SK-N-SH (cell line): ENCODE data around the gene ZC3HAV1L. TPM values are rescaled to one million over a fixed set of nuclear protein-coding genes. Genes with fewer than 3 reads are reported as not detected.

ENCODE experiments used
- CTCF ChIA-PET: fragments of 300-600, 350-600 bp; formaldehyde crosslinking; extraction: SDS; loops from one replicate; lab custom pipeline; 2021; lab: Yijun Ruan, JAX
- POLR2A ChIA-PET: fragments of 350-600 bp; sonication (Branson Sonifier 250); formaldehyde crosslinking; extraction: SDS; loops from one replicate; lab custom pipeline; 2020; ENCODE audit warnings: antibody characterized with exemption, inconsistent platforms; lab: Yijun Ruan, JAX
- DNase-seq: peaks from one replicate; pipeline ENCODE4 v3.0.0; 2012
- H2AFZ ChIP-seq: fragments of 200-600 bp; sonication (generic); 2 replicates; pipeline ENCODE4 v1.8.1; 2016; ENCODE audit warnings: antibody characterized with exemption, mild to moderate bottlenecking, low read depth
- H3F3A ChIP-seq: fragments of 200-600 bp; sonication (generic); replicated peaks from 2 replicates; pipeline ENCODE3; 2016; ENCODE audit warnings: antibody characterized with exemption, mild to moderate bottlenecking; ENCODE audit not compliant: insufficient read depth
- H3K27ac ChIP-seq, 2 experiments: fragments of 200-500 bp in 1 of 2; fragments of 200-600 bp in 1 of 2; sonication (Bioruptor generic) in 1 of 2; sonication (generic), shearing (Covaris generic) in 1 of 2; 2 replicates each; pipeline versions ENCODE4 v1.5.1 to v1.6.1; 2014 to 2016; ENCODE audit warnings: low read depth in 2 of 2, inconsistent platforms in 1 of 2, low read length in 1 of 2, mild to moderate bottlenecking in 1 of 2, mixed read lengths in 1 of 2
- H3K27me3 ChIP-seq: fragments of 200-600 bp; sonication (generic), shearing (Covaris generic); 2 replicates; pipeline ENCODE4 v1.6.1; 2016; ENCODE audit warnings: mixed run types; ENCODE audit not compliant: insufficient read depth
- H3K36me3 ChIP-seq, 2 experiments: fragments of 200-500 bp in 1 of 2; fragments of 200-600 bp in 1 of 2; sonication (Bioruptor generic) in 1 of 2; sonication (generic) in 1 of 2; replicated peaks in 1 of 2; 2 replicates each; pipeline versions ENCODE3 to v1.5.1; 2014 to 2016; ENCODE audit warnings: low read length in 1 of 2, mild to moderate bottlenecking in 1 of 2; ENCODE audit not compliant: insufficient read depth in 2 of 2, control insufficient read depth in 1 of 2
- H3K4me1 ChIP-seq, 2 experiments: fragments of 200-500 bp in 1 of 2; fragments of 200-600 bp in 1 of 2; sonication (Bioruptor generic) in 1 of 2; sonication (generic), shearing (Covaris generic) in 1 of 2; 2 replicates each; pipeline versions ENCODE4 v1.5.1 to v1.6.1; 2014 to 2016; ENCODE audit warnings: low read depth in 1 of 2, low read length in 1 of 2, mixed run types in 1 of 2; ENCODE audit not compliant: insufficient read depth in 2 of 2, control insufficient read depth in 1 of 2
- H3K4me2 ChIP-seq: fragments of 200-600 bp; sonication (generic), shearing (Covaris generic); 2 replicates; pipeline ENCODE4 v1.6.1; 2017; ENCODE audit warnings: mixed run types
- H3K4me3 ChIP-seq, 2 experiments: fragments of 200-500 bp in 1 of 2; fragments of 200-600 bp in 1 of 2; sonication (Bioruptor generic) in 1 of 2; sonication (generic), shearing (Covaris generic) in 1 of 2; 2 replicates each; pipeline versions ENCODE4 v1.5.1 to v1.8.1; 2014 to 2016; ENCODE audit warnings: low read depth in 2 of 2, inconsistent platforms in 1 of 2, low read length in 1 of 2, mild to moderate bottlenecking in 1 of 2, mixed read lengths in 1 of 2, moderate library complexity in 1 of 2
- H3K79me2 ChIP-seq: fragments of 200-600 bp; sonication (generic); 2 replicates; pipeline ENCODE4 v1.8.1; 2017; ENCODE audit warnings: mild to moderate bottlenecking; ENCODE audit not compliant: insufficient read depth
- H3K9ac ChIP-seq: fragments of 200-600 bp; sonication (generic); 2 replicates; pipeline ENCODE4 v1.6.1; 2017; ENCODE audit warnings: mixed run types
- H3K9me2 ChIP-seq: fragments of 200-600 bp; sonication (generic); 2 replicates; pipeline ENCODE4 v1.6.1; 2017; ENCODE audit warnings: mixed run types
- H3K9me3 ChIP-seq: fragments of 200-600 bp; sonication (generic); 2 replicates; pipeline ENCODE4 v1.6.1; 2017; ENCODE audit warnings: mixed run types, mild to moderate bottlenecking, moderate library complexity
- H4K20me1 ChIP-seq: fragments of 200-600 bp; sonication (generic); 2 replicates; pipeline ENCODE4 v1.6.1; 2017; ENCODE audit warnings: mild to moderate bottlenecking, mixed run types; ENCODE audit not compliant: insufficient read depth
- ELF1 ChIP-seq: IDR thresholded peaks from 2 replicates; pipeline ENCODE4 v1.4.0; 2012
- FOXJ3 ChIP-seq: sonication (generic); formaldehyde crosslinking; IDR thresholded peaks from 2 replicates; pipeline ENCODE4 v1.5.1; 2020; ENCODE audit warnings: mild to moderate bottlenecking, missing genetic modification reagents
- FOXM1 ChIP-seq: IDR thresholded peaks from 2 replicates; pipeline ENCODE4 v1.4.0; 2012; ENCODE audit warnings: low read depth, mild to moderate bottlenecking
- MEF2A ChIP-seq: IDR thresholded peaks from 2 replicates; pipeline ENCODE4 v1.4.0; 2012; ENCODE audit warnings: low read depth, borderline replicate concordance
- NFIC ChIP-seq: IDR thresholded peaks from 2 replicates; pipeline ENCODE4 v1.4.0; 2012; ENCODE audit warnings: borderline replicate concordance
- NRF1 ChIP-seq: IDR thresholded peaks from 2 replicates; pipeline ENCODE4 v1.6.1; 2012; ENCODE audit warnings: low read depth, mild to moderate bottlenecking, low read length
- RAD21 ChIP-seq: IDR thresholded peaks from 2 replicates; pipeline ENCODE4 v1.6.1; 2012; ENCODE audit warnings: mild to moderate bottlenecking, low read length
- RFX5 ChIP-seq: IDR thresholded peaks from 2 replicates; pipeline ENCODE4 v1.6.1; 2012; ENCODE audit warnings: mild to moderate bottlenecking, improper control_type of control experiment, low read length
- RXRA ChIP-seq: IDR thresholded peaks from 2 replicates; pipeline ENCODE4 v1.4.0; 2012; ENCODE audit warnings: low read depth, mild to moderate bottlenecking, borderline replicate concordance
- SIN3A ChIP-seq: IDR thresholded peaks from 2 replicates; pipeline ENCODE4 v1.6.1; 2012; ENCODE audit warnings: low read depth, mild to moderate bottlenecking, low read length, moderate library complexity, borderline replicate concordance
- SMC3 ChIP-seq: IDR thresholded peaks from 2 replicates; pipeline ENCODE4 v1.6.1; 2012; ENCODE audit warnings: low read depth, low read length, improper control_type of control experiment
- TAF1 ChIP-seq: IDR thresholded peaks from 2 replicates; pipeline ENCODE4 v1.6.1; 2012; ENCODE audit warnings: low read depth, mild to moderate bottlenecking, low read length, moderate library complexity, borderline replicate concordance
- TCF12 ChIP-seq: IDR thresholded peaks from 2 replicates; pipeline ENCODE4 v1.4.0; 2012
- WGBS: methylation state at CpG from one replicate; pipeline ENCODE4 v1.1.6; 2017; ENCODE audit warnings: low lambda C conversion rate; 5-methylcytosine and 5-hydroxymethylcytosine counted together
- polyA plus RNA-seq, 3 experiments: library from polyadenylated mRNA; depleted of rRNA; stranded (reverse); fragments of >200 nt; gene quantifications; 2 replicates each; pipeline ENCODE4 v1.2.3, GENCODE V29; 2012
- TF ChIP-seq, protein P1 (sequence below): IDR thresholded peaks from 2 replicates; pipeline ENCODE4 v1.4.0; 2012; ENCODE audit warnings: low read depth
- TF ChIP-seq, protein P2 (sequence below): fragments of 150-350 bp; IDR thresholded peaks from 2 replicates; pipeline ENCODE4 v1.6.1; 2016; ENCODE audit warnings: mild to moderate bottlenecking, low read depth, low read length
- TF ChIP-seq, protein P3 (sequence below): IDR thresholded peaks from 2 replicates; pipeline ENCODE4 v1.4.0; 2012; ENCODE audit warnings: low read depth, borderline replicate concordance
- TF ChIP-seq, protein P4 (sequence below): IDR thresholded peaks from 2 replicates; pipeline ENCODE4; 2012
- TF ChIP-seq, protein P5 (sequence below): IDR thresholded peaks from 2 replicates; pipeline ENCODE4 v1.4.0; 2012; ENCODE audit warnings: low read depth, borderline replicate concordance
- TF ChIP-seq, protein P6 (sequence below): IDR thresholded peaks from 2 replicates; pipeline ENCODE4 v1.6.1; 2012; ENCODE audit warnings: mild to moderate bottlenecking, low read depth, low read length, moderate library complexity

ZC3HAV1L gene
- polyA plus RNA-seq, 1 of the 3 experiments (the other 2 are of a cell fraction) = 9.7 TPM

DNA sequence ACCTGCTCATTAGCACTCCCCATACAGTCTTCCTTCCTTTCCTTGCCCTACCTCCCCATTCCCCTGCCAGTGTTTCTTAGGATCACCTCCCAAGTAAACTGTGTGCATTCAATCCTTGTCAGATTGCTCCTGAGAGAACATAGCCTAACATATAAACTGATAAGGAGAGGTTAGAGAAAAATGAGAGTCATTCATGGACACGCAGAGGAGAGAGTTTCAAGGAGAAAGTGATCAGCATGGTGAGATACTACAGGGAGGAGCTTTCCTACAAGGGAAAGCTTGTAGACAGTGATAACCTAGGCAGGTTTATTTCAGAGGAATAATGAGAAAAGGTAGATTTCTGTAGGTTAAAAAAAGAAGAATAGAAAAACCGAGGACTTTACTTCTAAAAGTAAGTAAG lies 2.8 kb upstream of the ZC3HAV1L start:
- no peaks in the 10 kb centered on the region for H3K9me3 ChIP-seq
- H3K9ac ChIP-seq = no peak overlapping the region
- TF ChIP-seq, protein P1, sequence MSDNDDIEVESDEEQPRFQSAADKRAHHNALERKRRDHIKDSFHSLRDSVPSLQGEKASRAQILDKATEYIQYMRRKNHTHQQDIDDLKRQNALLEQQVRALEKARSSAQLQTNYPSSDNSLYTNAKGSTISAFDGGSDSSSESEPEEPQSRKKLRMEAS = no peak
- TF ChIP-seq, protein P2, sequence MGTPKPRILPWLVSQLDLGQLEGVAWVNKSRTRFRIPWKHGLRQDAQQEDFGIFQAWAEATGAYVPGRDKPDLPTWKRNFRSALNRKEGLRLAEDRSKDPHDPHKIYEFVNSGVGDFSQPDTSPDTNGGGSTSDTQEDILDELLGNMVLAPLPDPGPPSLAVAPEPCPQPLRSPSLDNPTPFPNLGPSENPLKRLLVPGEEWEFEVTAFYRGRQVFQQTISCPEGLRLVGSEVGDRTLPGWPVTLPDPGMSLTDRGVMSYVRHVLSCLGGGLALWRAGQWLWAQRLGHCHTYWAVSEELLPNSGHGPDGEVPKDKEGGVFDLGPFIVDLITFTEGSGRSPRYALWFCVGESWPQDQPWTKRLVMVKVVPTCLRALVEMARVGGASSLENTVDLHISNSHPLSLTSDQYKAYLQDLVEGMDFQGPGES = no peak
- no peak for TF ChIP-seq TCF12
- no peak for TF ChIP-seq NFIC
- TF ChIP-seq, protein P3, sequence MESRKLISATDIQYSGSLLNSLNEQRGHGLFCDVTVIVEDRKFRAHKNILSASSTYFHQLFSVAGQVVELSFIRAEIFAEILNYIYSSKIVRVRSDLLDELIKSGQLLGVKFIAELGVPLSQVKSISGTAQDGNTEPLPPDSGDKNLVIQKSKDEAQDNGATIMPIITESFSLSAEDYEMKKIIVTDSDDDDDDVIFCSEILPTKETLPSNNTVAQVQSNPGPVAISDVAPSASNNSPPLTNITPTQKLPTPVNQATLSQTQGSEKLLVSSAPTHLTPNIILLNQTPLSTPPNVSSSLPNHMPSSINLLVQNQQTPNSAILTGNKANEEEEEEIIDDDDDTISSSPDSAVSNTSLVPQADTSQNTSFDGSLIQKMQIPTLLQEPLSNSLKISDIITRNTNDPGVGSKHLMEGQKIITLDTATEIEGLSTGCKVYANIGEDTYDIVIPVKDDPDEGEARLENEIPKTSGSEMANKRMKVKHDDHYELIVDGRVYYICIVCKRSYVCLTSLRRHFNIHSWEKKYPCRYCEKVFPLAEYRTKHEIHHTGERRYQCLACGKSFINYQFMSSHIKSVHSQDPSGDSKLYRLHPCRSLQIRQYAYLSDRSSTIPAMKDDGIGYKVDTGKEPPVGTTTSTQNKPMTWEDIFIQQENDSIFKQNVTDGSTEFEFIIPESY = no peak
- TF ChIP-seq NRF1 = no peak
- no peak for TF ChIP-seq RFX5
- no peak for TF ChIP-seq SIN3A
- TF ChIP-seq, protein P4, sequence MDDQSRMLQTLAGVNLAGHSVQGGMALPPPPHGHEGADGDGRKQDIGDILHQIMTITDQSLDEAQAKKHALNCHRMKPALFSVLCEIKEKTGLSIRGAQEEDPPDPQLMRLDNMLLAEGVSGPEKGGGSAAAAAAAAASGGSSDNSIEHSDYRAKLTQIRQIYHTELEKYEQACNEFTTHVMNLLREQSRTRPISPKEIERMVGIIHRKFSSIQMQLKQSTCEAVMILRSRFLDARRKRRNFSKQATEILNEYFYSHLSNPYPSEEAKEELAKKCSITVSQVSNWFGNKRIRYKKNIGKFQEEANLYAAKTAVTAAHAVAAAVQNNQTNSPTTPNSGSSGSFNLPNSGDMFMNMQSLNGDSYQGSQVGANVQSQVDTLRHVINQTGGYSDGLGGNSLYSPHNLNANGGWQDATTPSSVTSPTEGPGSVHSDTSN = no peak
- TF ChIP-seq, protein P5, sequence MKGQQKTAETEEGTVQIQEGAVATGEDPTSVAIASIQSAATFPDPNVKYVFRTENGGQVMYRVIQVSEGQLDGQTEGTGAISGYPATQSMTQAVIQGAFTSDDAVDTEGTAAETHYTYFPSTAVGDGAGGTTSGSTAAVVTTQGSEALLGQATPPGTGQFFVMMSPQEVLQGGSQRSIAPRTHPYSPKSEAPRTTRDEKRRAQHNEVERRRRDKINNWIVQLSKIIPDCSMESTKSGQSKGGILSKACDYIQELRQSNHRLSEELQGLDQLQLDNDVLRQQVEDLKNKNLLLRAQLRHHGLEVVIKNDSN = no peak
- TF ChIP-seq SMC3 = no peak
- TF ChIP-seq FOXM1 = no peak
- no peak for TF ChIP-seq MEF2A
- TF ChIP-seq, protein P6, sequence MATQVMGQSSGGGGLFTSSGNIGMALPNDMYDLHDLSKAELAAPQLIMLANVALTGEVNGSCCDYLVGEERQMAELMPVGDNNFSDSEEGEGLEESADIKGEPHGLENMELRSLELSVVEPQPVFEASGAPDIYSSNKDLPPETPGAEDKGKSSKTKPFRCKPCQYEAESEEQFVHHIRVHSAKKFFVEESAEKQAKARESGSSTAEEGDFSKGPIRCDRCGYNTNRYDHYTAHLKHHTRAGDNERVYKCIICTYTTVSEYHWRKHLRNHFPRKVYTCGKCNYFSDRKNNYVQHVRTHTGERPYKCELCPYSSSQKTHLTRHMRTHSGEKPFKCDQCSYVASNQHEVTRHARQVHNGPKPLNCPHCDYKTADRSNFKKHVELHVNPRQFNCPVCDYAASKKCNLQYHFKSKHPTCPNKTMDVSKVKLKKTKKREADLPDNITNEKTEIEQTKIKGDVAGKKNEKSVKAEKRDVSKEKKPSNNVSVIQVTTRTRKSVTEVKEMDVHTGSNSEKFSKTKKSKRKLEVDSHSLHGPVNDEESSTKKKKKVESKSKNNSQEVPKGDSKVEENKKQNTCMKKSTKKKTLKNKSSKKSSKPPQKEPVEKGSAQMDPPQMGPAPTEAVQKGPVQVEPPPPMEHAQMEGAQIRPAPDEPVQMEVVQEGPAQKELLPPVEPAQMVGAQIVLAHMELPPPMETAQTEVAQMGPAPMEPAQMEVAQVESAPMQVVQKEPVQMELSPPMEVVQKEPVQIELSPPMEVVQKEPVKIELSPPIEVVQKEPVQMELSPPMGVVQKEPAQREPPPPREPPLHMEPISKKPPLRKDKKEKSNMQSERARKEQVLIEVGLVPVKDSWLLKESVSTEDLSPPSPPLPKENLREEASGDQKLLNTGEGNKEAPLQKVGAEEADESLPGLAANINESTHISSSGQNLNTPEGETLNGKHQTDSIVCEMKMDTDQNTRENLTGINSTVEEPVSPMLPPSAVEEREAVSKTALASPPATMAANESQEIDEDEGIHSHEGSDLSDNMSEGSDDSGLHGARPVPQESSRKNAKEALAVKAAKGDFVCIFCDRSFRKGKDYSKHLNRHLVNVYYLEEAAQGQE = no peak
- TF ChIP-seq TAF1 = no peak
- no peak for TF ChIP-seq ELF1
- TF ChIP-seq FOXJ3 = no peak
- no peak for TF ChIP-seq RAD21
- no peak for TF ChIP-seq RXRA
- TF ChIP-seq, all 33 proteins: peak for 0
- peaks cover 25% of the 10 kb centered on the region for H3K79me2 ChIP-seq
- H3K4me1 ChIP-seq = peaks cover 8 to 16% of the 10 kb centered on the region in 2 experiments; a peak in 3 of 4 replicates
- H3K4me3 ChIP-seq = no peak overlapping the region
- peaks cover 2% of the 10 kb centered on the region for H3F3A ChIP-seq
- no peak overlapping the region for H3K27ac ChIP-seq
- ChIA-PET CTCF (interaction anchor here (1.3 to 7.9 kb wide), 3 partner anchors 22 to 58 kb away, joined by 5 to 52 read pairs (median 5); no protein-coding TSS in a partner anchor), POLR2A (no interaction called here)
- no peak overlapping the region for H3K4me2 ChIP-seq
- no peak overlapping the region for H2AFZ ChIP-seq
- 90% methylated on average over 2 of the region's 2 CpGs for WGBS
- H3K36me3 ChIP-seq = peaks cover 8 to 9% of the 10 kb centered on the region in 2 experiments
- H3K9me2 ChIP-seq = no peaks in the 10 kb centered on the region
- DNase-seq = no peak
- peaks cover 4% of the 10 kb centered on the region; the same call in 1 of the 2 replicates for H4K20me1 ChIP-seq
- H3K27me3 ChIP-seq = no peaks in the 10 kb centered on the region
